ENCODE data around the gene GOLIM4.

GOLIM4 gene

GRCh38 chr3:168096210-168096652 is 507 bp upstream of the GOLIM4 start:
- peak; percentile 91 for DNase-seq (ENCODE audit: low spot score)

GRCh38 chr3:168094877-168095610 is 680 bp downstream of the GOLIM4 start:
- peak; percentile 76 for DNase-seq (ENCODE audit: low spot score)

GRCh38 chr3:168094580-168094876 is 1.2 kb downstream of the GOLIM4 start:
- no peak for DNase-seq (ENCODE audit: low spot score)

- no peak for DNase-seq (ENCODE audit: low spot score)
Measured at GRCh38 chr3:168093790-168094189, 1.9 kb downstream of the GOLIM4 start.

GRCh38 chr3:168093229-168093628 is 2.5 kb downstream of the GOLIM4 start:
- no peak for DNase-seq (ENCODE audit: low spot score)

- no peak for DNase-seq (ENCODE audit: low spot score)
Measured at GRCh38 chr3:168091941-168092340, 3.8 kb downstream of the GOLIM4 start.

GRCh38 chr3:168091302-168091858 is 4.3 kb downstream of the GOLIM4 start:
- DNase-seq (ENCODE audit: low spot score), result no peak

GRCh38 chr3:168090306-168091085 is 5.2 kb downstream of the GOLIM4 start:
- no peak for DNase-seq (ENCODE audit: low spot score)

- DNase-seq (ENCODE audit: low spot score), result no peak
Measured at GRCh38 chr3:168089179-168089771, 6.4 kb downstream of the GOLIM4 start.

GRCh38 chr3:168088106-168088720 is 7.5 kb downstream of the GOLIM4 start:
- peak; percentile 34 for DNase-seq (ENCODE audit: low spot score)

GRCh38 chr3:168087539-168087938 is 8.2 kb downstream of the GOLIM4 start:
- no peak for DNase-seq (ENCODE audit: low spot score)

GRCh38 chr3:168086541-168087260 is 9.0 kb downstream of the GOLIM4 start:
- no peak for DNase-seq (ENCODE audit: low spot score)

- DNase-seq (ENCODE audit: low spot score), result peak; percentile 30
Measured at GRCh38 chr3:168085491-168086119, 10.1 kb downstream of the GOLIM4 start.

- no peak for DNase-seq (ENCODE audit: low spot score)
Measured at GRCh38 chr3:168083906-168084305, 11.8 kb downstream of the GOLIM4 start.

GRCh38 chr3:168081856-168082255 is 13.9 kb downstream of the GOLIM4 start:
- no peak for DNase-seq (ENCODE audit: low spot score)

- DNase-seq (ENCODE audit: low spot score), result no peak
Measured at GRCh38 chr3:168081171-168081771, 14.5 kb downstream of the GOLIM4 start.

GRCh38 chr3:168080499-168081170 is 15.1 kb downstream of the GOLIM4 start:
- no peak for DNase-seq (ENCODE audit: low spot score)

GRCh38 chr3:168080022-168080421 is 15.7 kb downstream of the GOLIM4 start:
- no peak for DNase-seq (ENCODE audit: low spot score)

GRCh38 chr3:168077091-168077490 is 18.6 kb downstream of the GOLIM4 start:
- DNase-seq (ENCODE audit: low spot score), result peak; percentile 61
